HG02642 (cell line): ENCODE measurements around the gene PLEKHM3.

Source experiments
- ATAC-seq: cut with Tn5 transposase; IDR thresholded peaks from one replicate; pipeline ENCODE4 v1.9.1; 2021; ENCODE audit warnings: mild to moderate bottlenecking; ENCODE audit not compliant: unreplicated experiment, poor library complexity

The PLEKHM3 gene

DNA sequence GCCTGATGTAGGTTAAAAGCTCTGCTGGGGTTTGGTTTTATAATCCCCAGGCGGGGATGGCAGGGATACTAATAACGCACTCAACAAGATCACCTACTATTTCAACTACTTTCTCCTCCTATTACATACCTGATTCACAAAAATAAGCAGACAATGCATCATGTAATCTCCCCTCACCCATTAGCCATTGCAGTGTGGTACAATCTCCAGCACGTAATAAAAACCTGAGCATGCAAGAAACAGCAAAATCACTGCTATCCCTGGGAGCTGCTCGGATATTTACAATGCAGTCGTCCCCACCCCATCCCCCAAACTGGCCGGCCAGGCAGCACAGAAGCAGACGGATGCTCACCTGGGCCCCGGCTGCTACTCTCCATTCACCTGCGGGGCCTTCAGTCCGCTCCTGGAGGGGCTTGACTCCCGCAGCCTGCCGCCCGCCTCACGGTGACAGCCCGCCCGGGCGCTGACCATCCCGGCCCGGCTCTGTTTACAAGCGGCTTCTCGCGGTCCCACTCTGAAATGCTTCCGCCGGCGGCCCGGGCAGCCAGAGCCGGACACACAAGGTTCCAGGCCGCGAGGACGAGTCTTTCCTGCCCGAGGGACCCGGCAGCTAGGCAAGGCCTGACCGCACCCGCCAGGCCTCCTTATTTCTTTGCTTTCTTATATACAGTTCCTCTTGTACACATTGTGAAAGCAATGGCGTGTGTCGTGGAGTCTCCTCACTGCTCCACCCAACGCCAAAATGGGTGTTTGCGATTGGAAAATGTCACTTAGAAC, at the start of gene PLEKHM3:
Gene PLEKHM3 (minus strand): TSS at position 491 of the 777 bp plus-strand sequence. CDS start 23,888 bp downstream, outside the sequence.
- ATAC-seq, result peak; percentile 97

GRCh38 chr2:208074610-208075356, 49.5 kb upstream of the PLEKHM3 start:
- no peak for ATAC-seq

DNA sequence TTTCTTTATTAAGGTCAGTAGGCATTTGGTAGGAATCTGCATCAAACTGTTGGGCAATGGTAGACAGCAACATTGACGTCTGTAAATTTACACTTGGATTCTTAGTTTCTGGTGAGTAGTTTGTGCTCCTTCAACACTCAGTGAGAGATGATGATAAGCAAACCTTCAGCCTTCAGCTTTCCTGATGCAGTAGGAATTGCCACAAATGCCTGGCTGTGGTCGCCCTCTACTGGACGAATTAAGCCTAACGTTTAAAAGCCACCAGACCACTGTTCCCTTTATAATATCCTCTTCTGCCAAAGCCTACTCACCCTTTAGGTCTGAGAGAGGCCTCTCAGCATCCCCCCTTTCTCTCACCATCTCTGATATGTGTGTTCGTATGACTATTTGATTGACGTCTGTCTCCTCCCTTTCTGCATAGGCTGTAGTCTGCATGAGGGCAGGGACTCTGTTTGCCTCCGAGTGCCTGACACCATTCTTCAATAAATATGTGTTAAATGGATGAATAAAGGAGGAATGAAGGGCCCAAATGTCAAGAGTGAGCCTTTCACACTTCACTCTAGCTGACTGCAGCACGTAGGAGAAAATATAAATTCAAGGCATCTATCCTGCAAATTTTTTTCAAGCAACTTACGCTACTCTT, 47.0 kb upstream of the PLEKHM3 start:
- ATAC-seq, result peak; percentile 88

- ATAC-seq, result no peak
Observed at GRCh38 chr2:208069186-208069585, 43.9 kb upstream of the PLEKHM3 start.

- no peak for ATAC-seq
Observed at GRCh38 chr2:208066016-208066415, 40.7 kb upstream of the PLEKHM3 start.

- ATAC-seq, result no peak
Observed at GRCh38 chr2:208065476-208065875, 40.1 kb upstream of the PLEKHM3 start.

DNA sequence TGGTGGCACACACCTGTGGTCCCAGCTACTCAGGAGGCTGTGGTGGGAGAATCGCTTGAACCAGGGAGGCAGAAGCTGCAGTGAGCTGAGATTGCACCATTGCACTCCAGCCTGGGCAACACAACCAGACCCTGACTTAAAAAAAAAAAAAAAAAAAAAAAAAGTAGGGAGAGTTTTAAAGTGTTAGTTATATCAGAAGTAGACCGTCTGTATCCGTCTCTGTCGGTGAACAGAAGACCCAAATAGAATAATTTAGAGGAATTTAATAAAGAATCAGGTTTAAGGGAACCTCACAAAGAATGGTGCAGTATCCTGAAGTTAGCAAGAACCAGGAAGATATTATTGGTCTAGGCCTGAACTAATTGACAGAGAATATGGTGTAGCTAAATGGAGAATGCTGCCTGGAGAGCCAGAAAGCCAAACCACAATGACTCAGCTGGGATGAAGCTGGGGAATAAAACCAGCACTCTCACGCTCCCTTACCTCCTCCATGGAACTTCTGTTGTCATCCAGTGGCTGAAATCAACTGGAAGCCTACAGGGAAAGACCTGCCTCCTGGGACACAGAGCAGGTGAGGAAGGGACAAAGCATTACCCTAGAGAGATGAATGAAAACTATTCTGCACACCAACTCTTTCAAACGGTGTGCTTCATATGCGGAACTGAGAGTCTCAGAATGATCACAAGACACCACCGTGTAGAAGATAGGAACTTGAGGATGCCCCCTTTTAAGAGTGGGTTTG, 39.1 kb upstream of the PLEKHM3 start:
- ATAC-seq, result peak; percentile 87

GRCh38 chr2:208062961-208063360, 37.6 kb upstream of the PLEKHM3 start:
- ATAC-seq, result no peak

DNA sequence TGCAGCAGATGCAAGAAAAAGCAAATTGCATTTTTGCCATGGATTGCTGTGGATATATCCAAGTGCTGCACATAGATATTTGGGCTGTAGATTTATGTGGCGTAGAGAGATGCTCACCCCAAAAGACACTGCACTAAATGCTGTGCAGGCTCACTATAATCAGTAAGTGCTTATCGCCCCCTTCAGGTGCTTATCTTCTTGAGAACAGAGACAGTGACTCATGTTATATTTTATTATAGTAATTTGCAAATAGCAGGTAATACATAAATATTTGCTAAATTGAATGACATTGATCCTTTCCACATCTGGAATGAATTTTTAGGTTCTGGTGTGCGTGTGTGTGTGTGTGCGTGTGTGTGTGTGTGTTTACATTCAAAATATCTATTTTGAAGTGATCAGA, 36.8 kb upstream of the PLEKHM3 start:
- ATAC-seq, result no peak

- no peak for ATAC-seq
Observed at GRCh38 chr2:208057108-208057507, 31.8 kb upstream of the PLEKHM3 start.

DNA sequence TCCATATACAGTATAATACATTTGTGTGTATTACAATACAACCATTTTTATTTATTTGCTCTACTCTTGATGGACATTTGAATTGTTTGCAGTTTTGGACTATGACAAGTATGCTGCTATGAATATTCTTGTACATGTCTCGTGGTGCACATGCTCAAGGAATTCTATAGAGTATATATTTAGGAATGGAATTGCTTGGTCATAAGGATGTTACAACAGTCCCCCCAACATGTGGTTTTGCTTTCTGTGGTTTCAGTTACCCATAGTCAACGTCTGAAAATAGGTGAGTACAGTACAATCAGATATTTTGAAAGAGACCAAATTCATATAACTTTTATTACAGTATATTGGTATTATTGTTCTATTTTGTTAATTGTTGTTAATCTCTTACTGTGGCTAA, 24.1 kb upstream of the PLEKHM3 start:
- ATAC-seq, result no peak

DNA sequence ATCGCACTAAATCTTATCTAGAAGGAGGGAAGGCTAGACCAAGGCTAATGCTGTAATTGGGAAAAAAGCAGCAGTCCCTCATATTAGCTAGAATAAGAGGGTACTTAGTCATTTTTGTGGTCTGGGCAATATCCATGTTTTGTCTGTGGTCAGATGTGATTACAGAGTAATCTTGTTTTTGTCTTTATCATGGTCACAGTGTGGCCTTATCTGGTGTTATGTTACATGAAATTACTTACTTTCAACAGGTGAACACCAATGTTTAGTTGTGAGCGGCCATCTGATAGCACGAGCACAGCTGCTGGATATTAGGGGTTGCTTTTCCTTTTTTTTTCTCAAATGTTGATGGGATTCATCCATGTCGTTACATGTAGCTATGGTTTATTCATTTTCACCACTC, 23.7 kb upstream of the PLEKHM3 start:
- ATAC-seq, result no peak

DNA sequence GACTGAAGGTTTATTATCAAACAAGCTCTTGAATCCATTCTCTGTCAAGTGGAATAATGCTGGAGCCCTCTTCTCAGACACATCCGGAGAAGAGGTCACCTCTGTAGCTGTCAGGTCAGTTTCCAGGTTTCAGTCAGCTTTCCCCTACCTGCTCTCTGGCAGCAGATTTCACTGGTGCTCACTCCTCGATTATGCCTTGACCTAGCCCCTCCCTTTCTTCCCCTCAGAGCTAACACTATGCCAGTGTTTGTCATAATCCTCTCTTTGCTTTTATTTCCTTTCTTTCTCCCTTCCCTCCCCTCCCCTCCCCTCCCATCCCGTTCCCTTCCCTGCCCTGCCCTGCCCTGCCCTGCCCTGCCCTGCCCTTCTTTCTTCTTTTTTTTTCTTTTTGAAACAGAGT, 22.5 kb upstream of the PLEKHM3 start:
- no peak for ATAC-seq

DNA sequence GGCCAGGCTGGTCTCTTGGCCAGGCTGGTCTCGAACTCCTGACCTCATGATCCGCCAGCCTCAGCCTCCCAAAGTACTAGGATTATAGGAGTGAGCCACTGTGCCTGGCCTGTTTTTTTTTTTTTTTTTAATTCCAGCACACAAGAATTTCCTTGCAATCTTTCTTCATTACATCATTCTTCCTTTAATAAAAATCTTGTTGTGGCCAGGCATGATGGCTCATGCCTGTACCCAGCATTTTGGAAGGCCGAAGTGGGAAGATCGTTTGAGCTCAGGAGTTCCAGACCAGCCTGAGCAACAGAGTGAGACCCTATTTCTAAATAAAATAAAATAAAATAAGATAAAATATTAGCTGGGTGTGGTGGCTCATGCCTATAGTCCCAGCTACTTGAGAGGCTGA, 21.4 kb upstream of the PLEKHM3 start:
- ATAC-seq, result no peak

GRCh38 chr2:208042450-208042849, 17.1 kb upstream of the PLEKHM3 start:
- no peak for ATAC-seq

DNA sequence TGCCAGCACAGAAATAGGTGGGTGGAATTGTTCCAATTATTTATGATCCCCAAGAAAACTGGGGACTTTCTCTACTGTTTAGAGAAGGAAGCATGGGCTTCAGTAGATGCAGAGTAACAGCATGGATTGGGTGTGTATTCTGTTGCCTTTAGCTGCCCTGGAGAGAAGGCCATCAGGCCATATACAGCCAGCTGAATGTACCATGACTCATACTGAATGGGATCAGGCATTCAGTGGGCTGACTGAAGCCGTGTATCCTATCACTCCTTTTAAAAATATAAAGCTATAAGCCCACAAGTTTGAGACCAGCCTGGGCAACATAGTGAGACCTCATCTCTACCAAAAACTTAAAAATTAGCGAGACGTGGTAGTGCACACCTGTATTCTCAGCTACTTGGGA, 16.7 kb upstream of the PLEKHM3 start:
- no peak for ATAC-seq

DNA sequence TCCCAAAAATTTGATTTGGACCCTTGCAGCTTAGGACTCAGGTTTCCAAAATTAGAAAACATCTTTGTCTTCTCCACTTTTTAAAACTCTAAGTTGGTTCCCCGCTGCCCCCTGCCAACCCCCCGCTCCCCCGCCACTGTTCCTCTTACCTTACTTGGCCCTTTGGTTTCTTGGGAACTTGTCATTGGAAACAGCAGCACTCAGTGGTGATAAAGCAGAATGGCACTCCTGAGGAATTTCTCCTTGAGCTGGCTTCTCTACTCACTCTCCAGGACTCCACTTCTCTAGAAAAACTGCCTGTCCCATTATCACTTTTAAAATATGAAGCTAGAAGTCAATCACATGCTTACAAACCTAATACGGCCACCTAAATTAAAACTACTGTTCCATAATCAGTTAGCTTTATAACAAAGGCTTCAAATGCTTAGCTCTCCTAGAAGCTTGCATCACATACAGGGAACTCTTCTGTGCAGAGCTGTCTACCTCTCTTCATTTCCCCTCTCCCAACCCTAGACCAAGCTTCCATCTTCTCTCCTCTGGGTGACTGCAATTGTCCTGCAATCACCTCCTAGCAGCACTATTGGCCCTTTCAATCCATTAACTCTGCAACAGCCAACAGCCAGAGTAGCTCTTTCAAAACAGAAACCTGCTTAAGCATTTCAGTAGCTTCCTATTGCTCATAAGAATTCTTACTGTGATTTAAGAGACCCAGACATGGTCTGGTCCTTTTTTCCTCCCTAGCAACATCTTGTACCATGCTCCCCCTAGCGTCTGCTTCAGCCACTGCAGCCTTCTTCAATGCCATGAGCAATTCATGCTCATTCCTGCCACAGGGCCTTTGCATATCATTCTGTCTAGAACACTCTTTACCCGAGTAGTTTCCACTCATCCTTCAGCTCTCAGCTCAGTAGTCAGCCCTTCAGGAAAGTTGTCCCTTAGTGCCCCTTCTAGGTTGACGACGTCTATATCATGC, 15.2 kb upstream of the PLEKHM3 start:
- ATAC-seq, result peak; percentile 81

DNA sequence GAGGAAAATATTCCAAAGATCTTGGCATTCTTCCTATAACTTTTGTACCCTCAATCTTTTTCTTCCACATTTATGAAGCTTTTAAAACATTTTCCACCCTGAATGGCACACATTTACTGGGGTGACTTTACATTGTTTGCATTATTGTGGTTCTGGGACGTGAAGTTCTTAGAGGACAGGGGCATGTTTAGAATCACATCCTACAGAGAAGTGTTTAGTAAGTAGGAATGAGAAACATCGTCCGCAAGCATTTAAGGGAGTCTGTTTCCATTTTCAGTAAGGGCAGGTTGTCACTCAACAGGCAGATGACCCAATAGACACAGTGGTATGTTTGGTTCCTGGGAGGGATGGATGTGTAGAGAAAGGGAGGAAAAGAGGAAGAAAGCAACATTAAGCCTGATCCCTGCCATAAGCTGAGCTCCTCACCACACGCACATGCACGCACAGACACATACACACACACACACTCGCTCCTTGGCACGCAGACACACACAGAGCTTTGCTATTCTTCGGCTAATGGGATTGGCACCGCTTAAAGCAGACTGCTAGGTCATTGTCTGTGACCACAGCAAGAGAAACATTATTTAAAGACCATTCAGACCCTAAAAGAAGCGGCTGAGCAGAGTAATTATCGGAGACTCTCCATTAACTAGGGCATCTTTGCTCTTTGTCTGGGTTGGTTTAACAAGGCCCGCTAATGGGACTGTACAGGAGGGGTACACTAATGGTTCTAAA, 14.2 kb upstream of the PLEKHM3 start:
- no peak for ATAC-seq
